ENCODE data around the gene EEF2KMT.
"Not testable (repeated sequence)": the region's sequence is repeated elsewhere in the genome, so short reads cannot be mapped to it uniquely, and the experiment has no call there.

The EEF2KMT gene

DNA sequence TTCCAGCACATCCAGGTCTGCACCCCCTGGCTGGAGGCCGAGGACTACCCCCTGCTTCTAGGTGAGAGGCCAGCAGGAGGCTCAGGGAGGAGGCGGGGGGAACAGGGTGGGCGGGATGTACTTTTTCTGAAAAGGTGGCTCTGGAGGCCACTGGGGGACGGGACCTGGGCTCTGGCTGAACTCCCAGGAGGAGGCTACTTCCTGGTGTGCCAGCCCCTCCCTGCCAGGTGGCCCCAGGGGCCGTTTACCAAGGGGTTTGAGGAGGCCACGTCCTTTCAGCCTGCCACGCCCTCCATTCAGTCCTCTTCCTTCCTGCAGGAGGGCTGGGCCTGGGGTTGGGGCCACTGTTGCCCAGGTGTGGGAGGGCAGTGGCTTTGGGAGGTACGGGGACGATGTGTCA, 16.6 kb downstream of the EEF2KMT start:
- not testable (repeated sequence) for DNase-seq; H3K9ac ChIP-seq (ENCODE audit: low read depth, low read length); H3K9me3 ChIP-seq (ENCODE audit: insufficient read depth, low read length, severe bottlenecking); H3K4me1 ChIP-seq (ENCODE audit: insufficient read depth, low read length); H3K27me3 ChIP-seq (ENCODE audit: insufficient read depth, low read length, poor library complexity); ATAC-seq (ENCODE audit: insufficient read depth, low read depth); H3K79me2 ChIP-seq (ENCODE audit: insufficient read depth, low read length); H3K27ac ChIP-seq (ENCODE audit: low read length); H3K4me3 ChIP-seq (ENCODE audit: low read depth in 1 of 2, low read length in 2 of 2); H4K20me1 ChIP-seq (ENCODE audit: insufficient read depth, low read length); H3K4me2 ChIP-seq (ENCODE audit: insufficient read depth, low read length); H2AFZ ChIP-seq (ENCODE audit: low read depth, low read length)
- H3K36me3 ChIP-seq (ENCODE audit: insufficient read depth, low read length), result peaks cover 30% of the 10 kb centered on the region

DNA sequence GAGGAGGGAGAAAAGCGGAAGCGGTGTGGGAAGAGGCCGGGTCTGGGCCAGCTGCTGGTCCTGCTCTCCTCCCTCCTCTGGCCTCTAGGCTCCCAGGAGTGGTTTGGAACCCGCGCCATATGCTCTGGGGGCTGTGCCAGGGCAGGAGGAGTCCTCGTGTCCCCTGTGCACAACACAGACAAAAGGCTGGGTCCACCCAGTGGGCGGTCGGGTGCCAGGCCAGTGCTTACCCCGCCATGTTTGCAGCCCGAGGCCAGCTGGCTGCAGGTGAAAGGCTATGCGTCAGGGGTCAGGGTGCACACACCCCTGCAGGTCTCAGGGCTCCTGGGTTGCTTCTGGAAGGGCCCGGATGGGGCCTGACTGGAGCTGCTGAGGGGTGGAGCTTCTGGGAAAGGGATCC, 17.1 kb downstream of the EEF2KMT start:
- not testable (repeated sequence) for H3K27me3 ChIP-seq (ENCODE audit: insufficient read depth, low read length, poor library complexity); H2AFZ ChIP-seq (ENCODE audit: low read depth, low read length); H3K9ac ChIP-seq (ENCODE audit: low read depth, low read length); H3K4me1 ChIP-seq (ENCODE audit: insufficient read depth, low read length); DNase-seq; ATAC-seq (ENCODE audit: insufficient read depth, low read depth); H4K20me1 ChIP-seq (ENCODE audit: insufficient read depth, low read length); H3K79me2 ChIP-seq (ENCODE audit: insufficient read depth, low read length); H3K27ac ChIP-seq (ENCODE audit: low read length); H3K4me3 ChIP-seq (ENCODE audit: low read depth in 1 of 2, low read length in 2 of 2); H3K4me2 ChIP-seq (ENCODE audit: insufficient read depth, low read length); H3K9me3 ChIP-seq (ENCODE audit: insufficient read depth, low read length, severe bottlenecking)
- H3K36me3 ChIP-seq (ENCODE audit: insufficient read depth, low read length), result peaks cover 36% of the 10 kb centered on the region

DNA sequence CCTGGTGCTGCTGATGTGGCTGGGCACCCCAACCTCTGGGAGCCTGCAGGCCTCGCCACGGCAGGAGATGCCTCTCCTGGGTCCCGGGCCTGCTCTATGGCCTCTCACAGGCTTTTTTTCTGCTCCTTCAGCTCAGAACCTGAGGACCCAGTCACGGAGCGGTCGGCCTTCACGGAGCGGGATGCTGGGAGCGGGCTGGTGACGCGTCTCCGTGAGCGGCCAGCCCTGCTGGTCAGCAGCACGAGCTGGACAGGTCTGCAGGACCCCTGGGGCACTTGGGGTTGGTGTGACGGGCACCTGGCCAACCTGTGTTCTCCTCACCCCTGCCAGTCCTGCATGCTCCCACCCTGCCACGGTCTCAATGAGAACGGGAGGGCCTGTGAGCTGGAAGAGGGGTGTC, 19.0 kb downstream of the EEF2KMT start:
- H3K27ac ChIP-seq (ENCODE audit: low read length), result no peak overlapping the region
- no peaks in the 10 kb centered on the region for H3K4me1 ChIP-seq (ENCODE audit: insufficient read depth, low read length)
- no peak overlapping the region for H2AFZ ChIP-seq (ENCODE audit: low read depth, low read length)
- no peak overlapping the region for H3K4me2 ChIP-seq (ENCODE audit: insufficient read depth, low read length)
- H3K27me3 ChIP-seq (ENCODE audit: insufficient read depth, low read length, poor library complexity), result no peaks in the 10 kb centered on the region
- H3K9me3 ChIP-seq (ENCODE audit: insufficient read depth, low read length, severe bottlenecking), result no peaks in the 10 kb centered on the region
- H4K20me1 ChIP-seq (ENCODE audit: insufficient read depth, low read length), result no peaks in the 10 kb centered on the region
- no peak overlapping the region for H3K4me3 ChIP-seq (ENCODE audit: low read depth in 1 of 2, low read length in 2 of 2)
- no peak for TF ChIP-seq EZH2 (IDR thresholded peaks at IDR 0.05; ENCODE audit: borderline replicate concordance, low read depth, low read length, severe bottlenecking)
- TF ChIP-seq, protein P1, sequence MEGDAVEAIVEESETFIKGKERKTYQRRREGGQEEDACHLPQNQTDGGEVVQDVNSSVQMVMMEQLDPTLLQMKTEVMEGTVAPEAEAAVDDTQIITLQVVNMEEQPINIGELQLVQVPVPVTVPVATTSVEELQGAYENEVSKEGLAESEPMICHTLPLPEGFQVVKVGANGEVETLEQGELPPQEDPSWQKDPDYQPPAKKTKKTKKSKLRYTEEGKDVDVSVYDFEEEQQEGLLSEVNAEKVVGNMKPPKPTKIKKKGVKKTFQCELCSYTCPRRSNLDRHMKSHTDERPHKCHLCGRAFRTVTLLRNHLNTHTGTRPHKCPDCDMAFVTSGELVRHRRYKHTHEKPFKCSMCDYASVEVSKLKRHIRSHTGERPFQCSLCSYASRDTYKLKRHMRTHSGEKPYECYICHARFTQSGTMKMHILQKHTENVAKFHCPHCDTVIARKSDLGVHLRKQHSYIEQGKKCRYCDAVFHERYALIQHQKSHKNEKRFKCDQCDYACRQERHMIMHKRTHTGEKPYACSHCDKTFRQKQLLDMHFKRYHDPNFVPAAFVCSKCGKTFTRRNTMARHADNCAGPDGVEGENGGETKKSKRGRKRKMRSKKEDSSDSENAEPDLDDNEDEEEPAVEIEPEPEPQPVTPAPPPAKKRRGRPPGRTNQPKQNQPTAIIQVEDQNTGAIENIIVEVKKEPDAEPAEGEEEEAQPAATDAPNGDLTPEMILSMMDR (IDR thresholded peaks at IDR 0.05; ENCODE audit: borderline replicate concordance, extremely low read depth, low read length, poor library complexity, severe bottlenecking), result no peak
- H3K36me3 ChIP-seq (ENCODE audit: insufficient read depth, low read length), result peaks cover 44% of the 10 kb centered on the region
- ATAC-seq (ENCODE audit: insufficient read depth, low read depth) (no peak), DNase-seq (no peak)
- H3K79me2 ChIP-seq (ENCODE audit: insufficient read depth, low read length), result no peaks in the 10 kb centered on the region
- no peak overlapping the region for H3K9ac ChIP-seq (ENCODE audit: low read depth, low read length)

DNA sequence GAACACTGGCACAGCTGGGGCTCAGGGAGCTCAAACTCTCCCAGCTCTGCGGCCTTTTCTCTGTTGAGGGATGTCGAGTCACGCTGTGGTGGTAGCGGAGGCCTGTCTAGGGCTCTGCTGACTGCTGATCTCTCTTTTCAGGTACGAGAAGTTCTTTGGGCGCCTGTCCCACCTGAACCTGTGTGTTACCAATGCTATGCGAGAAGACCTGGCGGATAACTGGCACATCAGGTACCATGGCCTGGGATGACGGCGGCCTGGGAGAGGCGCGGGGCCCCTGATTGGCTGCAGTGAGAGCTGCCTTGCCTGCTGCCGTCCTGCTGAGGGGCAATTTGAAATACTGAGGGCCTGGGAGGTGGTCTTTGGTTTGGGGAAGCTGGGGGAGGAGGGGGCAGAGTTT, 20.3 kb downstream of the EEF2KMT start:
- Histone ChIP-seq H3K4me3 (ENCODE audit: low read depth in 1 of 2, low read length in 2 of 2) (no peak overlapping the region), H3K4me2 (ENCODE audit: insufficient read depth, low read length) (no peak overlapping the region), H3K9me3 (ENCODE audit: insufficient read depth, low read length, severe bottlenecking) (no peaks in the 10 kb centered on the region), H3K4me1 (ENCODE audit: insufficient read depth, low read length) (peaks cover 11% of the 10 kb centered on the region), H3K36me3 (ENCODE audit: insufficient read depth, low read length) (peaks cover 41% of the 10 kb centered on the region), H2AFZ (ENCODE audit: low read depth, low read length) (no peak overlapping the region), H3K79me2 (ENCODE audit: insufficient read depth, low read length) (peaks cover 9% of the 10 kb centered on the region; the same call in 1 of the 2 replicates), H3K27ac (ENCODE audit: low read length) (no peak overlapping the region), H3K9ac (ENCODE audit: low read depth, low read length) (no peak overlapping the region), H4K20me1 (ENCODE audit: insufficient read depth, low read length) (no peaks in the 10 kb centered on the region), H3K27me3 (ENCODE audit: insufficient read depth, low read length, poor library complexity) (no peaks in the 10 kb centered on the region)
- ATAC-seq (ENCODE audit: insufficient read depth, low read depth), result no peak
- TF ChIP-seq, protein P1 (IDR thresholded peaks at IDR 0.05; ENCODE audit: borderline replicate concordance, extremely low read depth, low read length, poor library complexity, severe bottlenecking), result no peak
- no peak for TF ChIP-seq EZH2 (IDR thresholded peaks at IDR 0.05; ENCODE audit: borderline replicate concordance, low read depth, low read length, severe bottlenecking)
- no peak for DNase-seq
